HepG2 (cell line): ENCODE data around the gene SEC11A. TPM values are rescaled to one million over a fixed set of nuclear protein-coding genes. Genes with fewer than 3 reads are reported as not detected.

Source experiments
- GATAD1 ChIP-seq: IDR thresholded peaks from 2 replicates; pipeline ENCODE4 v1.6.1; 2016; ENCODE audit warnings: missing genetic modification reagents, missing compliant biosample characterization
- GFI1 ChIP-seq: sonication (generic); formaldehyde crosslinking; IDR thresholded peaks from 2 replicates; pipeline ENCODE4 v1.5.0; 2020; ENCODE audit warnings: missing genetic modification reagents, mild to moderate bottlenecking, borderline replicate concordance
- GTF3A ChIP-seq: sonication (generic); formaldehyde crosslinking; conservative IDR thresholded peaks from 2 replicates; pipeline ENCODE4 v1.4.0; 2020; ENCODE audit warnings: mild to moderate bottlenecking, missing genetic modification reagents
- KAT7 ChIP-seq: IDR thresholded peaks from 2 replicates; pipeline ENCODE4 v1.6.1; 2018; ENCODE audit warnings: borderline replicate concordance, missing compliant biosample characterization
- MYNN ChIP-seq: sonication (generic); formaldehyde crosslinking; IDR thresholded peaks from 2 replicates; pipeline ENCODE4 v1.4.0; 2020; ENCODE audit warnings: mild to moderate bottlenecking, low read depth, missing genetic modification reagents
- PRMT3 ChIP-seq: sonication (generic); formaldehyde crosslinking; IDR thresholded peaks from 2 replicates; pipeline ENCODE4 v1.8.1; 2022; ENCODE audit warnings: low read depth, mild to moderate bottlenecking, moderate library complexity, missing genetic modification reagents, borderline replicate concordance
- RFX5 ChIP-seq: IDR thresholded peaks from 2 replicates; pipeline ENCODE4 v1.6.1; 2011; ENCODE audit warnings: low read depth, low read length, improper control_type of control experiment
- ZBTB1 ChIP-seq: sonication (generic); formaldehyde crosslinking; IDR thresholded peaks from 2 replicates; pipeline ENCODE4 v1.4.0; 2020; ENCODE audit warnings: missing genetic modification reagents, borderline replicate concordance
- ZFP82 ChIP-seq: sonication (generic); formaldehyde crosslinking; IDR thresholded peaks from 2 replicates; pipeline ENCODE4 v1.5.1; 2020; ENCODE audit warnings: mild to moderate bottlenecking, missing genetic modification reagents, borderline replicate concordance
- ZMAT3 ChIP-seq: sonication (generic); formaldehyde crosslinking; conservative IDR thresholded peaks from 2 replicates; pipeline ENCODE4 v1.7.0; 2021; ENCODE audit warnings: missing genetic modification reagents
- ZNF253 ChIP-seq: sonication (generic); formaldehyde crosslinking; IDR thresholded peaks from 2 replicates; pipeline ENCODE4 v1.8.0; 2022; ENCODE audit warnings: mild to moderate bottlenecking, missing genetic modification reagents, borderline replicate concordance
- ZNF296 ChIP-seq: sonication (generic); formaldehyde crosslinking; conservative IDR thresholded peaks from 2 replicates; pipeline ENCODE4 v1.5.0; 2020; ENCODE audit warnings: mild to moderate bottlenecking, missing genetic modification reagents
- ZNF430 ChIP-seq: sonication (generic); formaldehyde crosslinking; IDR thresholded peaks from 2 replicates; pipeline ENCODE4 v1.9.0; 2021; ENCODE audit warnings: mild to moderate bottlenecking, missing genetic modification reagents
- ZNF460 ChIP-seq: sonication (generic); formaldehyde crosslinking; IDR thresholded peaks from 2 replicates; pipeline ENCODE4 v1.5.1; 2020; ENCODE audit warnings: missing genetic modification reagents, mild to moderate bottlenecking, borderline replicate concordance
- ZNF879 ChIP-seq: sonication (generic); formaldehyde crosslinking; IDR thresholded peaks from 2 replicates; pipeline ENCODE4 v1.8.1; 2023; ENCODE audit warnings: missing genetic modification reagents
- polyA plus RNA-seq, 8 experiments: library from polyadenylated mRNA; depleted of rRNA in 3 of 8; stranded (reverse) in 7 of 8; unstranded in 1 of 8; fragments of >200 nt; fragmentation: Illumina TruSeq in 4 of 8; extraction: Trizol in 4 of 8; gene quantifications; 2 replicates each; pipeline versions ENCODE4 v1.2.1 to v1.2.3, GENCODE V29; 2011 to 2016; ENCODE audit warnings: low read depth in 4 of 8, missing spikeins in 1 of 8, mixed read lengths in 1 of 8; ENCODE audit not compliant: insufficient read depth in 1 of 8
- total RNA-seq, 5 experiments: library from RNA; depleted of rRNA; stranded (reverse); fragments of >200 nt; fragmentation: Illumina TruSeq; extraction: Trizol; gene quantifications; 2 replicates each; pipeline ENCODE4 v1.2.3, GENCODE V29; 2016; ENCODE audit warnings: low read depth in 1 of 5
- TF ChIP-seq, protein P1 (sequence below): sonication (generic); formaldehyde crosslinking; IDR thresholded peaks from 2 replicates; pipeline ENCODE4 v1.4.0; 2020; ENCODE audit warnings: mild to moderate bottlenecking, missing genetic modification reagents
- TF ChIP-seq, protein P2 (sequence below), 2 experiments: sonication (generic) in 1 of 2; formaldehyde crosslinking in 1 of 2; IDR thresholded peaks; 2 replicates each; pipeline versions ENCODE4 v1.6.1 to v1.9.0; 2014 to 2022; ENCODE audit warnings: antibody characterized with exemption in 1 of 2, borderline replicate concordance in 1 of 2, inconsistent platforms in 1 of 2, low read depth in 1 of 2, missing genetic modification reagents in 1 of 2
- TF ChIP-seq, protein P3 (sequence below): sonication (generic); formaldehyde crosslinking; IDR thresholded peaks from 2 replicates; pipeline ENCODE4 v1.4.0; 2020; ENCODE audit warnings: missing genetic modification reagents, borderline replicate concordance

Gene SEC11A
- total and polyA plus RNA-seq, 2 of the 13 experiments (the other 11 are each of a cell fraction or from before 2014, with no cell fraction given), result 141 to 230 TPM

- TF ChIP-seq, protein P1, sequence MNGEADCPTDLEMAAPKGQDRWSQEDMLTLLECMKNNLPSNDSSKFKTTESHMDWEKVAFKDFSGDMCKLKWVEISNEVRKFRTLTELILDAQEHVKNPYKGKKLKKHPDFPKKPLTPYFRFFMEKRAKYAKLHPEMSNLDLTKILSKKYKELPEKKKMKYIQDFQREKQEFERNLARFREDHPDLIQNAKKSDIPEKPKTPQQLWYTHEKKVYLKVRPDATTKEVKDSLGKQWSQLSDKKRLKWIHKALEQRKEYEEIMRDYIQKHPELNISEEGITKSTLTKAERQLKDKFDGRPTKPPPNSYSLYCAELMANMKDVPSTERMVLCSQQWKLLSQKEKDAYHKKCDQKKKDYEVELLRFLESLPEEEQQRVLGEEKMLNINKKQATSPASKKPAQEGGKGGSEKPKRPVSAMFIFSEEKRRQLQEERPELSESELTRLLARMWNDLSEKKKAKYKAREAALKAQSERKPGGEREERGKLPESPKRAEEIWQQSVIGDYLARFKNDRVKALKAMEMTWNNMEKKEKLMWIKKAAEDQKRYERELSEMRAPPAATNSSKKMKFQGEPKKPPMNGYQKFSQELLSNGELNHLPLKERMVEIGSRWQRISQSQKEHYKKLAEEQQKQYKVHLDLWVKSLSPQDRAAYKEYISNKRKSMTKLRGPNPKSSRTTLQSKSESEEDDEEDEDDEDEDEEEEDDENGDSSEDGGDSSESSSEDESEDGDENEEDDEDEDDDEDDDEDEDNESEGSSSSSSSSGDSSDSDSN (CRISPR knock-in tag), result no peak
- TF ChIP-seq ZNF879 (CRISPR knock-in tag) (0 out of 2 replicates have a peak, but pooled peaks have one; percentile 11), GTF3A (CRISPR knock-in tag) (no peak), ZBTB1 (CRISPR knock-in tag) (no peak), MYNN (CRISPR knock-in tag) (no peak), ZNF296 (CRISPR knock-in tag) (0 out of 2 replicates have a peak, but pooled peaks have one; percentile 42), KAT7 (CRISPR knock-in tag) (no peak), GFI1 (CRISPR knock-in tag) (0 out of 2 replicates have a peak, but pooled peaks have one; percentile 24), ZFP82 (CRISPR knock-in tag) (0 out of 2 replicates have a peak, but pooled peaks have one; percentile 54), ZMAT3 (CRISPR knock-in tag) (no peak; the same call in 1 of the 2 replicates), RFX5 (no peak), GATAD1 (no peak), ZNF253 (CRISPR knock-in tag) (no peak), PRMT3 (CRISPR knock-in tag) (no peak), ZNF460 (CRISPR knock-in tag) (0 out of 2 replicates have a peak, but pooled peaks have one; percentile 17), ZNF430 (CRISPR knock-in tag) (no peak)
- TF ChIP-seq, protein P2, sequence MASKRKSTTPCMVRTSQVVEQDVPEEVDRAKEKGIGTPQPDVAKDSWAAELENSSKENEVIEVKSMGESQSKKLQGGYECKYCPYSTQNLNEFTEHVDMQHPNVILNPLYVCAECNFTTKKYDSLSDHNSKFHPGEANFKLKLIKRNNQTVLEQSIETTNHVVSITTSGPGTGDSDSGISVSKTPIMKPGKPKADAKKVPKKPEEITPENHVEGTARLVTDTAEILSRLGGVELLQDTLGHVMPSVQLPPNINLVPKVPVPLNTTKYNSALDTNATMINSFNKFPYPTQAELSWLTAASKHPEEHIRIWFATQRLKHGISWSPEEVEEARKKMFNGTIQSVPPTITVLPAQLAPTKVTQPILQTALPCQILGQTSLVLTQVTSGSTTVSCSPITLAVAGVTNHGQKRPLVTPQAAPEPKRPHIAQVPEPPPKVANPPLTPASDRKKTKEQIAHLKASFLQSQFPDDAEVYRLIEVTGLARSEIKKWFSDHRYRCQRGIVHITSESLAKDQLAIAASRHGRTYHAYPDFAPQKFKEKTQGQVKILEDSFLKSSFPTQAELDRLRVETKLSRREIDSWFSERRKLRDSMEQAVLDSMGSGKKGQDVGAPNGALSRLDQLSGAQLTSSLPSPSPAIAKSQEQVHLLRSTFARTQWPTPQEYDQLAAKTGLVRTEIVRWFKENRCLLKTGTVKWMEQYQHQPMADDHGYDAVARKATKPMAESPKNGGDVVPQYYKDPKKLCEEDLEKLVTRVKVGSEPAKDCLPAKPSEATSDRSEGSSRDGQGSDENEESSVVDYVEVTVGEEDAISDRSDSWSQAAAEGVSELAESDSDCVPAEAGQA (IDR thresholded peaks at IDR 0.05; ENCODE audit: low read depth), result no peak
- TF ChIP-seq, protein P2 (CRISPR knock-in tag; IDR thresholded peaks at IDR 0.05; ENCODE audit: borderline replicate concordance), result no peak
- TF ChIP-seq, protein P3, sequence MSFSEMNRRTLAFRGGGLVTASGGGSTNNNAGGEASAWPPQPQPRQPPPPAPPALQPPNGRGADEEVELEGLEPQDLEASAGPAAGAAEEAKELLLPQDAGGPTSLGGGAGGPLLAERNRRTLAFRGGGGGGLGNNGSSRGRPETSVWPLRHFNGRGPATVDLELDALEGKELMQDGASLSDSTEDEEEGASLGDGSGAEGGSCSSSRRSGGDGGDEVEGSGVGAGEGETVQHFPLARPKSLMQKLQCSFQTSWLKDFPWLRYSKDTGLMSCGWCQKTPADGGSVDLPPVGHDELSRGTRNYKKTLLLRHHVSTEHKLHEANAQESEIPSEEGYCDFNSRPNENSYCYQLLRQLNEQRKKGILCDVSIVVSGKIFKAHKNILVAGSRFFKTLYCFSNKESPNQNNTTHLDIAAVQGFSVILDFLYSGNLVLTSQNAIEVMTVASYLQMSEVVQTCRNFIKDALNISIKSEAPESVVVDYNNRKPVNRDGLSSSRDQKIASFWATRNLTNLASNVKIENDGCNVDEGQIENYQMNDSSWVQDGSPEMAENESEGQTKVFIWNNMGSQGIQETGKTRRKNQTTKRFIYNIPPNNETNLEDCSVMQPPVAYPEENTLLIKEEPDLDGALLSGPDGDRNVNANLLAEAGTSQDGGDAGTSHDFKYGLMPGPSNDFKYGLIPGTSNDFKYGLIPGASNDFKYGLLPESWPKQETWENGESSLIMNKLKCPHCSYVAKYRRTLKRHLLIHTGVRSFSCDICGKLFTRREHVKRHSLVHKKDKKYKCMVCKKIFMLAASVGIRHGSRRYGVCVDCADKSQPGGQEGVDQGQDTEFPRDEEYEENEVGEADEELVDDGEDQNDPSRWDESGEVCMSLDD, result 0 out of 2 replicates have a peak, but pooled peaks have one; percentile 6
Observed at GRCh38 chr15:84715441-84716035, 401 bp downstream of the SEC11A start (continued).
